Cardiac fibroblast (primary cell): ENCODE results near the gene PTPMT1.
A peak's percentile ranks its signal among the peaks of the same experiment; 100 is the strongest.
"Not testable (repeated sequence)": the region's sequence is repeated elsewhere in the genome, so short reads cannot be mapped to it uniquely, and the experiment has no call there.

Experiments
- DNase-seq, 2 donors: peaks; one replicate each; pipeline versions ENCODE4 v3.0.0 to v3.0.0-alpha.2; 2010; ENCODE audit warnings: low read depth in 2 of 2
- H3K4me3 ChIP-seq, 2 donors: replicated peaks in 1 of 2; 1 replicate in 1 of 2; 2 replicates in 1 of 2; pipeline ENCODE4 v1.5.1; 2011; ENCODE audit warnings: low read depth in 2 of 2, low read length in 2 of 2, mild to moderate bottlenecking in 2 of 2, moderate library complexity in 1 of 2
- CTCF ChIP-seq: IDR thresholded peaks from one replicate; pipeline ENCODE4 v1.5.1; 2011; ENCODE audit warnings: low read depth, mild to moderate bottlenecking, low read length, inconsistent platforms

Gene PTPMT1

GRCh38 chr11:47534704-47535251, 30.6 kb upstream of the PTPMT1 start:
- no peak for TF ChIP-seq CTCF
- no peak for DNase-seq

GRCh38 chr11:47536915-47537314, 28.5 kb upstream of the PTPMT1 start:
- H3K4me3 ChIP-seq: no peak overlapping the region
- no peak for TF ChIP-seq CTCF
- DNase-seq: no peak

More at GRCh38 chr11:47534704-47535251, 30.6 kb upstream of the PTPMT1 start:
- H3K4me3 ChIP-seq: no peak overlapping the region

GRCh38 chr11:47538741-47539565, 26.4 kb upstream of the PTPMT1 start:
- no peak overlapping the region for H3K4me3 ChIP-seq
- no peak for TF ChIP-seq CTCF
- DNase-seq: peak in 1 of 2 donors; percentile 26

GRCh38 chr11:47539681-47540039, 25.7 kb upstream of the PTPMT1 start:
- TF ChIP-seq CTCF: no peak
- no peak for DNase-seq
- H3K4me3 ChIP-seq: no peak overlapping the region

GRCh38 chr11:47541070-47541469, 24.3 kb upstream of the PTPMT1 start:
- H3K4me3 ChIP-seq: no peak overlapping the region
- no peak for TF ChIP-seq CTCF
- DNase-seq: no peak

- no peak overlapping the region for H3K4me3 ChIP-seq
- no peak for TF ChIP-seq CTCF
- DNase-seq: no peak
Measured at GRCh38 chr11:47545298-47545697, 20.1 kb upstream of the PTPMT1 start.

GRCh38 chr11:47546274-47546673, 19.1 kb upstream of the PTPMT1 start:
- not testable (repeated sequence) for DNase-seq, H3K4me3 ChIP-seq
